Esophagus squamous epithelium (tissue), 5 donors: ENCODE results near the gene PIK3AP1. TPM values are rescaled to one million over a fixed set of nuclear protein-coding genes. Genes with fewer than 3 reads are reported as not detected.

ENCODE experiments used
- DNase-seq: peaks from one replicate; lab custom pipeline; 2025; lab: John Stamatoyannopoulos, UW
- H3K27ac ChIP-seq, 4 donors: fragments of 200-600 bp; sonication (generic); one replicate each; pipeline ENCODE4 v1.5.1; 2016 to 2019; ENCODE audit warnings: mild to moderate bottlenecking in 1 of 4
- H3K27me3 ChIP-seq, 4 donors: fragments of 200-600 bp; sonication (generic); 1 replicate in 3 of 4; 2 replicates in 1 of 4; pipeline versions ENCODE4 v1.5.1 to v1.6.0; 2017 to 2021; ENCODE audit warnings: antibody characterized with exemption in 1 of 4
- H3K36me3 ChIP-seq, 3 donors: fragments of 200-600 bp; sonication (generic); one replicate each; pipeline ENCODE4 v1.5.1; 2016 to 2019
- H3K4me1 ChIP-seq, 3 donors: fragments of 200-600 bp; sonication (generic); one replicate each; pipeline ENCODE4 v1.5.1; 2017 to 2019
- H3K4me3 ChIP-seq, 4 donors: fragments of 200-600 bp; sonication (generic); 1 replicate in 3 of 4; 2 replicates in 1 of 4; pipeline ENCODE4 v1.5.1; 2016 to 2019; ENCODE audit warnings: mild to moderate bottlenecking in 2 of 4, moderate library complexity in 1 of 4
- H3K9me3 ChIP-seq, 3 donors: fragments of 200-600 bp; sonication (generic); one replicate each; pipeline ENCODE4 v1.5.1; 2016 to 2019
- POLR2A ChIP-seq, 4 donors: fragments of 450-650 bp; IDR thresholded peaks; one replicate each; pipeline ENCODE4 v1.6.1; 2017; ENCODE audit warnings: antibody characterized with exemption in 4 of 4, mild to moderate bottlenecking in 4 of 4, moderate library complexity in 3 of 4
- WGBS, 2 donors: methylation state at CpG; one replicate each; pipeline ENCODE4 v1.1.5; 2018; 5-methylcytosine and 5-hydroxymethylcytosine counted together
- intact Hi-C: fragments of 100-400 bp; cut with DNase I; formaldehyde crosslinking; loops from one replicate; pipeline ENCODE4 v1.15.0; 2022
- total RNA-seq, 4 donors: library from RNA; depleted of rRNA; stranded (reverse); fragments of >200 nt; gene quantifications; one replicate each; pipeline ENCODE4 v1.1.0, GENCODE V29; 2016
- TF ChIP-seq, protein P1 (sequence below), 6 experiments: fragments of 450-650 bp in 4 of 6; fragments of 200-600 bp in 2 of 6; sonication (generic) in 2 of 6; IDR thresholded peaks; one replicate each; pipeline ENCODE4 v1.5.1; 2016 to 2019; ENCODE audit warnings: antibody characterized with exemption in 6 of 6, mild to moderate bottlenecking in 4 of 6, moderate library complexity in 4 of 6
- donor health status: DM: yes; HTN: yes; CAD: no.

Gene PIK3AP1
- total RNA-seq, 4 donors from 2014 or later: 0.57 to 7.6 (median 3.7) TPM

DNA sequence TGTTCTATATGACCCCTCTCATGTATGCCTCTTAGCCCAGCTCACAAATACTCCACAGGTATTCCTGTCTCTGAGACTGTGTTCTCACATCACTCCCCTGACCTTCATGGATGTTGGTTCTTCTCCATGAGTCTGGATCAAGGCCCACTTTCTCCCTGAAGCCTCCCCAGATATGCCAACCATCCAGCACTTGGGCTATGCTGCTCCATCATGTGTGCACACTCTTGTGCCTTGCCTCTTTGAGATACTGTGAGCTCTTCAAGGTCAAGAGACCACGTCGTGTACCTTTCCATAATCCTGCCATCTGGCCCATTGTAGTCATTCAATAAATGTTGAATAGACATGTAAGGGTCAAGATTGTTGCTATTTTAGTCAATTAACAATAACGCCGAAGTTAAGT lies 103.4 kb downstream of the PIK3AP1 start:
- H3K27ac ChIP-seq: no peak overlapping the region

DNA sequence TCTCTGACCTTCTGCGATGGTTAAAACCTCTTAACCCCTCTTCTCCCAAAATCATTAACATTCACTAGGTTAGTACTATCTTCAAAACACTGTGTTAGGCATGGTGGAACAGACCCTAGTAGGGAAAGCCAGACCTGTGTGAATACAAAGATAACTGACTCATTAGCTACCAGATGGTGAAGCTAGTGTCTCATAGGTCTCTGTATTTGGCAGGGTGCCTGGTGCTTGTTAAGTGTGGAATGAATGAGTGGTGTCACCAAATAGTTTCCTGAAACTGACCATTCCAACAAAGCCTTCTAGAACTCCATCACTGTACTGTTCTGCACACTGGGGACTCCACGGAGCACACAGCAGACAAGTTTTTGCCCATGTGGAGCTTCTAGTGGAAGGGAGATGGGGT lies 105.8 kb downstream of the PIK3AP1 start:
- Histone ChIP-seq H3K9me3 (no peaks in the 10 kb centered on the region), H3K27me3 (peaks cover 0 to 4% (median 0%) of the 10 kb centered on the region in 4 donors), H3K4me1 (peaks cover 0 to 26% (median 0%) of the 10 kb centered on the region in 3 donors), H3K4me3 (no peak overlapping the region), H3K36me3 (no peaks in the 10 kb centered on the region), H3K27ac (no peak overlapping the region)
- TF ChIP-seq, protein P1, sequence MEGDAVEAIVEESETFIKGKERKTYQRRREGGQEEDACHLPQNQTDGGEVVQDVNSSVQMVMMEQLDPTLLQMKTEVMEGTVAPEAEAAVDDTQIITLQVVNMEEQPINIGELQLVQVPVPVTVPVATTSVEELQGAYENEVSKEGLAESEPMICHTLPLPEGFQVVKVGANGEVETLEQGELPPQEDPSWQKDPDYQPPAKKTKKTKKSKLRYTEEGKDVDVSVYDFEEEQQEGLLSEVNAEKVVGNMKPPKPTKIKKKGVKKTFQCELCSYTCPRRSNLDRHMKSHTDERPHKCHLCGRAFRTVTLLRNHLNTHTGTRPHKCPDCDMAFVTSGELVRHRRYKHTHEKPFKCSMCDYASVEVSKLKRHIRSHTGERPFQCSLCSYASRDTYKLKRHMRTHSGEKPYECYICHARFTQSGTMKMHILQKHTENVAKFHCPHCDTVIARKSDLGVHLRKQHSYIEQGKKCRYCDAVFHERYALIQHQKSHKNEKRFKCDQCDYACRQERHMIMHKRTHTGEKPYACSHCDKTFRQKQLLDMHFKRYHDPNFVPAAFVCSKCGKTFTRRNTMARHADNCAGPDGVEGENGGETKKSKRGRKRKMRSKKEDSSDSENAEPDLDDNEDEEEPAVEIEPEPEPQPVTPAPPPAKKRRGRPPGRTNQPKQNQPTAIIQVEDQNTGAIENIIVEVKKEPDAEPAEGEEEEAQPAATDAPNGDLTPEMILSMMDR (IDR thresholded peaks at IDR 0.05): no peak
- TF ChIP-seq POLR2A (IDR thresholded peaks at IDR 0.05): no peak
- no peak for DNase-seq
- 81 to 82% methylated on average over 2 of the region's 2 CpGs for WGBS, 2 donors
- intact Hi-C loops: no loop called here

More for the DNA sequence above, 103.4 kb downstream of the PIK3AP1 start:
- Histone ChIP-seq H3K36me3 (no peaks in the 10 kb centered on the region), H3K4me1 (peaks cover 0 to 24% (median 0%) of the 10 kb centered on the region in 3 donors), H3K9me3 (no peaks in the 10 kb centered on the region), H3K4me3 (no peak overlapping the region), H3K27me3 (no peaks in the 10 kb centered on the region)
- DNase-seq: no peak
- WGBS, 2 donors: 58 to 77% methylated on average over 4 of the region's 4 CpGs
- TF ChIP-seq, protein P1 (IDR thresholded peaks at IDR 0.05): no peak
- TF ChIP-seq POLR2A (IDR thresholded peaks at IDR 0.05): no peak
- intact Hi-C loops: no loop called here

DNA sequence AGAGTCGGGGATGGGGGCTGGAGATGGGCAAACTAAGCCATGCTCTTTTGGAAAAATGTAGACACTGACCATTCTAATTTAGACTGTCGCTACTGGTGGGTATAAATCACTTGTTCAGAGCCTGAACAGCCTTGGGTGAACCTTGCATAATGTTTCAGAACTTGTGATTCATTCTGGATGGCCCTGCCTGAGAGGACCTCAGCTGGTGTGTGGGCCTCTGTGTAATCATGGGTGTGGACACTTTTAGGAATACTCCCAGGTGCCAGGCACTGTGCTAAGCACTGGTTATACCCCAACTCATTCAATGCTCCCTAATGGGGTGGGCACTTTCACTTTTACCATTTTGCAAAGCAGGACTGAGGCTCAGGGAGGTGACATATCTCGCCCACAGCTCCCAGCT lies 106.7 kb downstream of the PIK3AP1 start:
- H3K9me3 ChIP-seq: no peaks in the 10 kb centered on the region
- intact Hi-C loops: no loop called here
- no peaks in the 10 kb centered on the region for H3K36me3 ChIP-seq
- 69 to 92% methylated on average over 2 of the region's 3 CpGs for WGBS, 2 donors
- TF ChIP-seq, protein P1 (IDR thresholded peaks at IDR 0.05): no peak
- TF ChIP-seq POLR2A (IDR thresholded peaks at IDR 0.05): no peak
- H3K27ac ChIP-seq: no peak overlapping the region
- no peak for DNase-seq
- peaks cover 0 to 17% (median 0%) of the 10 kb centered on the region in 3 donors for H3K4me1 ChIP-seq
- peaks cover 0 to 6% (median 0%) of the 10 kb centered on the region in 4 donors for H3K27me3 ChIP-seq
- no peak overlapping the region for H3K4me3 ChIP-seq

DNA sequence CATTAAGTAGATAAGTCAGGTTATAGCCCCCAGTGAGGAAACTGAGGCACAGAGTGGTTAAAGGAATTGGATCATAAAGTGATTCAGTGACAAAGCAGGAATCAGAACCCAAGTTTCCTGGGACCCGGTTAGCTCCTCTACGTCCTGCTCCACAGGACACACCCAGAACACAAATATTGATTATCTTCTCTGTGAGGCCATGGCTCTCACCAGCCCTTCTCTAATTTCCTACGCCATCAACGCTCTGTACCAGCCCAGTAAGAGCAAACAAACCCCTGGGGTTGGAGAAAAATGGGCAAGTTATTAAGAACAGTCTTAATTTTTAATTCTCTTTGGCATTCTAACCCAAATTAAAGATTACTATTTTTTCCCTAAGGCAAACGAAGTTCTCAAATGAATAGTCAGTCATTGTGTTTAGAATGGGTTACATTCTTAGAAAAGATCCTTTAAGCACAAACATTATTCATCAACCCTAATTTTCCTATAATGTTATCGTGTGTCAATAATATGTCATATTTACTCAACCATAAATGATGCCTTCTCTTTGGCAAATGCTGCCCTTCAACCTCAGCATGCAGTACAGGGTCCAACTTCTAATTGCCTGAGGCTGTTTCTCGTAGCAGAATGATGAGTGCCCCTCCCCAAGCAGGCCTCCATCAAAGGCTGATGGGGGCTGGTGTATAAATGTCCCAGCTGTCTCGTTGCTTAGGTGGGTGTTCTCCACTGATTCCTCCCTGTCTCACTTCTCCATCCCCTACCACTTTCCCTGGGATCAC lies 108.1 kb downstream of the PIK3AP1 start:
- H3K27ac ChIP-seq: no peak overlapping the region
- TF ChIP-seq, protein P1 (IDR thresholded peaks at IDR 0.05): no peak
- TF ChIP-seq POLR2A (IDR thresholded peaks at IDR 0.05): no peak
- WGBS, 2 donors: 51% methylated on average over 8 of the region's 8 CpGs
- intact Hi-C loops: no loop called here
- H3K9me3 ChIP-seq: no peaks in the 10 kb centered on the region
- DNase-seq: no peak
- no peaks in the 10 kb centered on the region for H3K36me3 ChIP-seq
- H3K4me3 ChIP-seq: no peak overlapping the region
- peaks cover 0 to 16% (median 0%) of the 10 kb centered on the region in 3 donors for H3K4me1 ChIP-seq
- peaks cover 0 to 13% (median 0%) of the 10 kb centered on the region in 4 donors for H3K27me3 ChIP-seq

DNA sequence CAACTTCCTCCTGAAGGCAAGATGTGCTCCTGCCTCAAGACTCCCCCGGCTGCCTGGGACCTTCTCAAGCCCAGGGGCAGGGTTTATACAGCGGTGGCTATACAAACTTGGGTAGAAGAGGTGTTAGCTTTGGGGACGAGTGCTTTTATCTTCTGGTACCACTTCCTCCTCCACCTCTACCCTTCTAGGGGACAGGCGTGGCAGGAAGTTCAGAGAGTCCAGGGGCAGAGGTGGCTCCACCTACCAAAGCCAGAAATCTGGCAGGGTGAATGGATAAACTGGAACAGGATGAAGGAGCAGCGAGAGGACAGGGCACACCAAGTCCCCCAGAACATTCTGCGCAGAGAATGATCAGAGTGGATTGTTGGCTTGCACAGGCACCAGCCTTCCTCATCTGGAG lies 109.5 kb downstream of the PIK3AP1 start:
- H3K4me1 ChIP-seq: peaks cover 0 to 16% (median 0%) of the 10 kb centered on the region in 3 donors
- H3K4me3 ChIP-seq: no peak overlapping the region
- intact Hi-C loops: no loop called here
- whole genome bisulfite sequencing, 2 donors: 62 to 100% methylated on average over 1 to 4 of the region's 6 CpGs
- no peaks in the 10 kb centered on the region for H3K9me3 ChIP-seq
- TF ChIP-seq, protein P1 (IDR thresholded peaks at IDR 0.05): no peak
- no peak for TF ChIP-seq POLR2A (IDR thresholded peaks at IDR 0.05)
- no peaks in the 10 kb centered on the region for H3K36me3 ChIP-seq
- H3K27ac ChIP-seq: no peak overlapping the region
- no peak for DNase-seq
- peaks cover 0 to 15% (median 0%) of the 10 kb centered on the region in 4 donors for H3K27me3 ChIP-seq
